ENCODE results near the gene CST11.

The CST11 gene

DNA sequence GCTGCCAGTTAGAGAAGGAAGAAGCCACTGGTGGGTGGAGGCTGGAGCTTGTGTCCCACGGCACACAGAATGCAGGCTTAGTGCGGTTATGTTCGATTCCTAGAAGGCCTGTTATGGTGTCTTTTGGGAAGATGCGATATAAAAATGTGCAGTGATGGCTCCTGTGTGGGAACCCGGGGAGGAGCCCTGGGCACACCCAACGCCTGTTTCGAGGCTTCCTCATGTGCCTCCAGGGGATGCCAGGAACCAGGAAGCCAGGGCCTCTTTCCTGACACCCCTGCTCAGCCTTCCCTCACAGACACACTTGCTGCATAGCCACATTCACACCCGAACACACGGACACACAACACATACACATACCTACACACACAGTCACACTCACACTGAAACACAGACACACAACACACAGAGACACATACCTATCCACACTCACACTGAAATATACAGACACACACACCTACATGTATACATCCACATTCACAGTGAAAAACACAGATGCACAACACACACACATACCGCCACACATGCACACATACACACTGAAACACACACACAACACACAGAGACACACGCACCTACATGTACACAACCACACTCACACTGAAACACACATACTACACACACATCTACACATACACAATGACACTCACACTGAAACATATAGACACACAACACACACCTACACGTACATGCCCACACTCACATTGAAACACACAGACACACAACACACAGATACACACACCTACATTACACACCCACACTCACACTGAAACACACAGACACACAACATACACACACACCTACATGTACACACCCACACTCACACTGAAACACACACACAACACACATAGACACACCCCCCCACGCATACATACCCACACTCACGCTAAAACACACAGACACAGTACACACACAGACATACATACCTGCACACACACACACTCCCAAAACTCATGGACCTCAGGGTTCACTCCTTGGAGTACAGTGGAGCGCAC lies 1.2 kb upstream of the CST11 start:
- TF ChIP-seq, protein P1, sequence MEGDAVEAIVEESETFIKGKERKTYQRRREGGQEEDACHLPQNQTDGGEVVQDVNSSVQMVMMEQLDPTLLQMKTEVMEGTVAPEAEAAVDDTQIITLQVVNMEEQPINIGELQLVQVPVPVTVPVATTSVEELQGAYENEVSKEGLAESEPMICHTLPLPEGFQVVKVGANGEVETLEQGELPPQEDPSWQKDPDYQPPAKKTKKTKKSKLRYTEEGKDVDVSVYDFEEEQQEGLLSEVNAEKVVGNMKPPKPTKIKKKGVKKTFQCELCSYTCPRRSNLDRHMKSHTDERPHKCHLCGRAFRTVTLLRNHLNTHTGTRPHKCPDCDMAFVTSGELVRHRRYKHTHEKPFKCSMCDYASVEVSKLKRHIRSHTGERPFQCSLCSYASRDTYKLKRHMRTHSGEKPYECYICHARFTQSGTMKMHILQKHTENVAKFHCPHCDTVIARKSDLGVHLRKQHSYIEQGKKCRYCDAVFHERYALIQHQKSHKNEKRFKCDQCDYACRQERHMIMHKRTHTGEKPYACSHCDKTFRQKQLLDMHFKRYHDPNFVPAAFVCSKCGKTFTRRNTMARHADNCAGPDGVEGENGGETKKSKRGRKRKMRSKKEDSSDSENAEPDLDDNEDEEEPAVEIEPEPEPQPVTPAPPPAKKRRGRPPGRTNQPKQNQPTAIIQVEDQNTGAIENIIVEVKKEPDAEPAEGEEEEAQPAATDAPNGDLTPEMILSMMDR (IDR thresholded peaks at IDR 0.05; ENCODE audit: low read depth, low read length, missing control alignments) = no peak
- no peak overlapping the region for H3K4me3 ChIP-seq (ENCODE audit: low read depth, low read length)
- DNase-seq (ENCODE audit: low read depth) = no peak

DNA sequence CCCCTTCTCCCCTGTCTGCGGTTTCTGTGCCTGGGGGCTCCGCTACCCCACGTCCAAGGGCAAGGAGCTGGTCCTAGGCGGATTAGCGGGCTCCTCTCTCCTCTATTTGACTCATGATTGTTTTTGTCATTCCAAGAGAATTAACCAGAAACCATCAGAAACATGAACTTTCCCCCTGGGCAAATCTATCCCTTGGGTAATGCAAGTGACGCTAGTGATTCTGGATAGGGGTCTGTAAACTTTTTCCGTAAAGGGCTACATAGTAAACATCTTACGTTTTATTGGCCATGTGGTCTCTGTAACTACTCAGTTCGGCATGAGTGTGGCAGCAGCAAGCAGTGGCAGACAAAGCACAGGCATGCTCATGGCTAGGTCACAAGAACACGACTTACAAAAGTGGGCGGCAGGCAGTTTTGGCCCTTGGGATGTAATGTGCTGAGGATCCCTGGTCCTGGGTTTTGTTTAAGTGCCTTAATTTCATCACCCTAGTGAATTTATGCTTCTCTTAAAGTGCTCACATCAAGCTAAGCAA lies 654 bp downstream of the CST11 start:
- H3K4me3 ChIP-seq (ENCODE audit: low read depth, low read length) = no peak overlapping the region
- DNase-seq (ENCODE audit: low read depth) = no peak
- TF ChIP-seq, protein P1 (IDR thresholded peaks at IDR 0.05; ENCODE audit: low read depth, low read length, missing control alignments) = no peak

- TF ChIP-seq, protein P1 (IDR thresholded peaks at IDR 0.05; ENCODE audit: low read depth, low read length, missing control alignments) = no peak
- H3K4me3 ChIP-seq (ENCODE audit: low read depth, low read length) = no peak overlapping the region
- DNase-seq (ENCODE audit: low read depth) = no peak
Measured at GRCh38 chr20:23450877-23451276, 1.8 kb downstream of the CST11 start.

- DNase-seq (ENCODE audit: low read depth) = no peak
- H3K4me3 ChIP-seq (ENCODE audit: low read depth, low read length) = no peak overlapping the region
- TF ChIP-seq, protein P1 (IDR thresholded peaks at IDR 0.05; ENCODE audit: low read depth, low read length, missing control alignments) = no peak
Measured at GRCh38 chr20:23449421-23449820, 3.3 kb downstream of the CST11 start.

DNA sequence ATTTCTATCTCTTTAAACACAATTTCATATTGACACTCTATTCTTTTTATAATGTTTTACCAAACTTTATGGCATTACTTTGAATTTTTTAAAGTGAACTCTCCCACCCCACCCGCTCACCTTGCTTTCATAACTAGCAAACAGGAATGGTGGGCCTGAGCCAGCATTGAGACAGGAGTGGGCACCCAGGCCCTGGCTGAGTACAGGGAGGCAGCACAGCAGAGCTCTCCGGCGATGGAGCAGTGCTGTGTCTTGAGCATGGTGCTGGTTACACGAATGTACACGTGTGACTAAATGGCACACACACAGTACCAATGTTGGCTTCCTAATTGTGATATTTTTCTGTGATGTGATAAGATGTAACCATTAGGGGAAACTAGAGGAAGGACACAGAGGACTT lies 4.5 kb downstream of the CST11 start:
- no peak overlapping the region for H3K4me3 ChIP-seq (ENCODE audit: low read depth, low read length)
- DNase-seq (ENCODE audit: low read depth) = no peak
- TF ChIP-seq, protein P1 (IDR thresholded peaks at IDR 0.05; ENCODE audit: low read depth, low read length, missing control alignments) = no peak

DNA sequence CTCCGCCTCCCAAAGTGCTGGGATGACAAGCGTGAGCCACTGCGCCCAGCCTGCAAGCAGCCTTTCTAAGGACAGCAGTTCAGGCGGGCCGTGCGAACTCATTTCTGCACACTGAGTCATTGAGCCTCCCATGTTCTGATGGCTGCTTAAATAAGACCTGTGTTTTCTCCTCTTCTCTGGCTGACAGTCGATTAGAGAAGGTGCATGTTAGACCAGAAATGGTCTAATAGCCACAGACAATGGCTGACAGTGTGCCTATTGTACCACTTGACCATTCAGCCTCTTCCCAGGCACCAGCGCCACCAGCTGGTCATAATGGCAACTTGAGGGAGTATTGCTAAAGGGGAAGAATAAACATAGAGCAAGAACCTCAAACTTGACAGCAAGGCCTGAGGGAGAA lies 6.2 kb downstream of the CST11 start:
- TF ChIP-seq, protein P1 (IDR thresholded peaks at IDR 0.05; ENCODE audit: low read depth, low read length, missing control alignments) = peak; percentile 66
- no peak for DNase-seq (ENCODE audit: low read depth)
- H3K4me3 ChIP-seq (ENCODE audit: low read depth, low read length) = no peak overlapping the region

Measured in GM12864 (cell line).